HEK293 (cell line): Measurements from ENCODE around the gene SPRED2.

Source experiments
- EGR2 ChIP-seq: fragments of 450-650 bp; formaldehyde crosslinking; IDR thresholded peaks from 2 replicates; pipeline ENCODE4 v1.5.1; 2016; ENCODE audit warnings: low read depth, missing biosample characterization, missing genetic modification characterization
- ELK4 ChIP-seq: IDR thresholded peaks from 2 replicates; pipeline ENCODE4 v1.6.1; 2011; ENCODE audit warnings: mild to moderate bottlenecking, low read depth, low read length, borderline replicate concordance
- GLI4 ChIP-seq: fragments of 450-650 bp; formaldehyde crosslinking; IDR thresholded peaks from 2 replicates; pipeline ENCODE4 v1.5.1; 2016; ENCODE audit warnings: missing biosample characterization, missing genetic modification characterization
- KLF9 ChIP-seq: fragments of 450-650 bp; formaldehyde crosslinking; IDR thresholded peaks from 2 replicates; pipeline ENCODE4 v1.5.1; 2016; ENCODE audit warnings: missing biosample characterization, missing genetic modification characterization, low read depth
- MZF1 ChIP-seq: fragments of 450-650 bp; formaldehyde crosslinking; IDR thresholded peaks from 2 replicates; pipeline ENCODE4 v1.5.1; 2017; ENCODE audit warnings: missing biosample characterization, missing genetic modification characterization, borderline replicate concordance
- REPIN1 ChIP-seq: fragments of 450-650 bp; formaldehyde crosslinking; IDR thresholded peaks from 2 replicates; pipeline ENCODE4 v1.5.1; 2017; ENCODE audit warnings: missing biosample characterization, missing genetic modification characterization, low read depth
- SP3 ChIP-seq: fragments of 450-650 bp; formaldehyde crosslinking; IDR thresholded peaks from 2 replicates; pipeline ENCODE4 v1.5.1; 2016; ENCODE audit warnings: missing biosample characterization, missing genetic modification characterization
- TRIM28 ChIP-seq: IDR thresholded peaks from 2 replicates; pipeline ENCODE4 v1.6.1; 2011; ENCODE audit warnings: low read length, control low read depth, borderline replicate concordance
- TSHZ1 ChIP-seq: fragments of 450-650 bp; formaldehyde crosslinking; IDR thresholded peaks from 2 replicates; pipeline ENCODE4 v1.5.1; 2016; ENCODE audit warnings: missing biosample characterization, missing genetic modification characterization, borderline replicate concordance
- ZBTB26 ChIP-seq: fragments of 450-650 bp; formaldehyde crosslinking; optimal IDR thresholded peaks from 2 replicates; pipeline ENCODE3; 2016; ENCODE audit warnings: missing biosample characterization, mild to moderate bottlenecking, missing genetic modification characterization
- ZIC2 ChIP-seq: fragments of 450-650 bp; formaldehyde crosslinking; IDR thresholded peaks from 2 replicates; pipeline ENCODE4 v1.5.1; 2016; ENCODE audit warnings: missing biosample characterization, missing genetic modification characterization
- ZNF266 ChIP-seq: fragments of 450-650 bp; formaldehyde crosslinking; IDR thresholded peaks from 2 replicates; pipeline ENCODE4 v1.5.1; 2016; ENCODE audit warnings: missing biosample characterization, missing genetic modification characterization, low read depth
- ZNF449 ChIP-seq: fragments of 450-650 bp; formaldehyde crosslinking; IDR thresholded peaks from 2 replicates; pipeline ENCODE4 v1.5.1; 2017; ENCODE audit warnings: missing biosample characterization, mild to moderate bottlenecking, missing genetic modification characterization, moderate library complexity
- ZNF596 ChIP-seq: fragments of 450-650 bp; IDR thresholded peaks from 2 replicates; pipeline ENCODE4 v1.5.0; 2018; ENCODE audit warnings: missing biosample characterization, mild to moderate bottlenecking, missing genetic modification characterization, moderate library complexity
- ZNF629 ChIP-seq: fragments of 450-650 bp; formaldehyde crosslinking; IDR thresholded peaks from 2 replicates; pipeline ENCODE4 v1.5.1; 2017; ENCODE audit warnings: missing biosample characterization, missing genetic modification characterization
- ZNF792 ChIP-seq: fragments of 450-650 bp; formaldehyde crosslinking; IDR thresholded peaks from 2 replicates; pipeline ENCODE4 v1.5.1; 2016; ENCODE audit warnings: missing biosample characterization, missing genetic modification characterization
- ZSCAN23 ChIP-seq: fragments of 450-650 bp; formaldehyde crosslinking; IDR thresholded peaks from 2 replicates; pipeline ENCODE4 v1.5.1; 2016; ENCODE audit warnings: missing biosample characterization, missing genetic modification characterization
- TF ChIP-seq, protein P1 (sequence below): fragments of 450-650 bp; formaldehyde crosslinking; IDR thresholded peaks from 2 replicates; pipeline ENCODE4 v1.5.1; 2016; ENCODE audit warnings: missing biosample characterization, missing genetic modification characterization
- TF ChIP-seq, protein P2 (sequence below): fragments of 450-650 bp; formaldehyde crosslinking; IDR thresholded peaks from 2 replicates; pipeline ENCODE4 v1.5.1; 2017; ENCODE audit warnings: missing biosample characterization, missing genetic modification characterization
- TF ChIP-seq, protein P3 (sequence below): fragments of 450-650 bp; formaldehyde crosslinking; IDR thresholded peaks from 2 replicates; pipeline ENCODE4 v1.5.1; 2016; ENCODE audit warnings: missing biosample characterization, missing genetic modification characterization
- TF ChIP-seq, protein P4 (sequence below): fragments of 450-650 bp; formaldehyde crosslinking; IDR thresholded peaks from 2 replicates; pipeline ENCODE4 v1.5.1; 2016; ENCODE audit warnings: missing biosample characterization, missing genetic modification characterization
- TF ChIP-seq, protein P5 (sequence below): fragments of 450-650 bp; formaldehyde crosslinking; IDR thresholded peaks from 2 replicates; pipeline ENCODE4 v1.5.1; 2016; ENCODE audit warnings: missing biosample characterization, missing genetic modification characterization

Gene SPRED2

DNA sequence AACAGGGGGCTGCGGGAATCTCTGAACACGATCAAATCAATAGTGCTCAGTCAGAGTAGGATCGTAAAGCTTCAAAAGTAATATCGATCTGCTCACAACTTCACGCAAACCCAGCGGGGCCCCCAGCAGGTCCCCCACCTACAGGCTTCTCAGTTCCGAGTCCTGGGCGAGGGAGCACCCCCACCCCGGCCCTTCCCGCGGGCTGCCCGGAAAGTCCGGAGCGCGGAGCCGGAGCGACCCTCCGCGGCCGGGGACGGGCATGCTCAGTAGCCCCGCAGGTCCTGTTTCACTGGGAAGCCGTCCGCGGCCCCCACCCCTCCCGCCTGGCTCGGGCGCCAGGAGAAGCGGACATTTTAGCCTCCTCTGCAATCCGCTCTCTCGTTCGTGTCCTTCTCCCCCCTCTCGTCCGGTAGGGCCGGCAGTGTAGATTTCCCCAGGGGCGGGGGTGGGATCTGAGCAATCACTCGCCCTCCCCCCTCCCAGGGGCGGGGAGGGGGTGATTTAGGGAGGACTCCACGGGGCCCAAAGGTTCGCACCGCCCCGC is 3.3 kb upstream of the SPRED2 start (continued):
- TF ChIP-seq, protein P1, sequence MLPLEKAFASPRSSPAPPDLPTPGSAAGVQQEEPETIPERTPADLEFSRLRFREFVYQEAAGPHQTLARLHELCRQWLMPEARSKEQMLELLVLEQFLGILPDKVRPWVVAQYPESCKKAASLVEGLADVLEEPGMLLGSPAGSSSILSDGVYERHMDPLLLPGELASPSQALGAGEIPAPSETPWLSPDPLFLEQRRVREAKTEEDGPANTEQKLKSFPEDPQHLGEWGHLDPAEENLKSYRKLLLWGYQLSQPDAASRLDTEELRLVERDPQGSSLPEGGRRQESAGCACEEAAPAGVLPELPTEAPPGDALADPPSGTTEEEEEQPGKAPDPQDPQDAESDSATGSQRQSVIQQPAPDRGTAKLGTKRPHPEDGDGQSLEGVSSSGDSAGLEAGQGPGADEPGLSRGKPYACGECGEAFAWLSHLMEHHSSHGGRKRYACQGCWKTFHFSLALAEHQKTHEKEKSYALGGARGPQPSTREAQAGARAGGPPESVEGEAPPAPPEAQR (tag by site-specific recombination): no peak
- TF ChIP-seq ZNF792: no peak
- TF ChIP-seq EGR2 (tag by site-specific recombination): 0 out of 2 replicates have a peak, but pooled peaks have one; percentile 23
- TF ChIP-seq ZNF596 (tag by site-specific recombination): no peak
- no peak for TF ChIP-seq TSHZ1
- peak; percentile 63 for TF ChIP-seq ZIC2
- TF ChIP-seq KLF9: peak; percentile 30; the same call in 1 of the 2 replicates
- no peak for TF ChIP-seq MZF1 (tag by site-specific recombination)
- no peak for TF ChIP-seq TRIM28
- peak; percentile 76 for TF ChIP-seq ZBTB26 (tag by site-specific recombination)
- TF ChIP-seq GLI4: no peak
- TF ChIP-seq ZNF629 (tag by site-specific recombination): no peak; the same call in 1 of the 2 replicates
- TF ChIP-seq REPIN1: no peak
- TF ChIP-seq ELK4: no peak
- no peak for TF ChIP-seq ZNF266 (tag by site-specific recombination)
- no peak; the same call in 1 of the 2 replicates for TF ChIP-seq ZSCAN23 (tag by site-specific recombination)
- TF ChIP-seq, protein P2, sequence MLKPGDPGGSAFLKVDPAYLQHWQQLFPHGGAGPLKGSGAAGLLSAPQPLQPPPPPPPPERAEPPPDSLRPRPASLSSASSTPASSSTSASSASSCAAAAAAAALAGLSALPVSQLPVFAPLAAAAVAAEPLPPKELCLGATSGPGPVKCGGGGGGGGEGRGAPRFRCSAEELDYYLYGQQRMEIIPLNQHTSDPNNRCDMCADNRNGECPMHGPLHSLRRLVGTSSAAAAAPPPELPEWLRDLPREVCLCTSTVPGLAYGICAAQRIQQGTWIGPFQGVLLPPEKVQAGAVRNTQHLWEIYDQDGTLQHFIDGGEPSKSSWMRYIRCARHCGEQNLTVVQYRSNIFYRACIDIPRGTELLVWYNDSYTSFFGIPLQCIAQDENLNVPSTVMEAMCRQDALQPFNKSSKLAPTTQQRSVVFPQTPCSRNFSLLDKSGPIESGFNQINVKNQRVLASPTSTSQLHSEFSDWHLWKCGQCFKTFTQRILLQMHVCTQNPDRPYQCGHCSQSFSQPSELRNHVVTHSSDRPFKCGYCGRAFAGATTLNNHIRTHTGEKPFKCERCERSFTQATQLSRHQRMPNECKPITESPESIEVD (tag by site-specific recombination): no peak
- no peak for TF ChIP-seq ZNF449 (tag by site-specific recombination)
- TF ChIP-seq, protein P3, sequence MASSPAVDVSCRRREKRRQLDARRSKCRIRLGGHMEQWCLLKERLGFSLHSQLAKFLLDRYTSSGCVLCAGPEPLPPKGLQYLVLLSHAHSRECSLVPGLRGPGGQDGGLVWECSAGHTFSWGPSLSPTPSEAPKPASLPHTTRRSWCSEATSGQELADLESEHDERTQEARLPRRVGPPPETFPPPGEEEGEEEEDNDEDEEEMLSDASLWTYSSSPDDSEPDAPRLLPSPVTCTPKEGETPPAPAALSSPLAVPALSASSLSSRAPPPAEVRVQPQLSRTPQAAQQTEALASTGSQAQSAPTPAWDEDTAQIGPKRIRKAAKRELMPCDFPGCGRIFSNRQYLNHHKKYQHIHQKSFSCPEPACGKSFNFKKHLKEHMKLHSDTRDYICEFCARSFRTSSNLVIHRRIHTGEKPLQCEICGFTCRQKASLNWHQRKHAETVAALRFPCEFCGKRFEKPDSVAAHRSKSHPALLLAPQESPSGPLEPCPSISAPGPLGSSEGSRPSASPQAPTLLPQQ (tag by site-specific recombination): peak; percentile 43; the same call in 1 of the 2 replicates
- TF ChIP-seq SP3 (tag by site-specific recombination): peak; percentile 88
- TF ChIP-seq, protein P4, sequence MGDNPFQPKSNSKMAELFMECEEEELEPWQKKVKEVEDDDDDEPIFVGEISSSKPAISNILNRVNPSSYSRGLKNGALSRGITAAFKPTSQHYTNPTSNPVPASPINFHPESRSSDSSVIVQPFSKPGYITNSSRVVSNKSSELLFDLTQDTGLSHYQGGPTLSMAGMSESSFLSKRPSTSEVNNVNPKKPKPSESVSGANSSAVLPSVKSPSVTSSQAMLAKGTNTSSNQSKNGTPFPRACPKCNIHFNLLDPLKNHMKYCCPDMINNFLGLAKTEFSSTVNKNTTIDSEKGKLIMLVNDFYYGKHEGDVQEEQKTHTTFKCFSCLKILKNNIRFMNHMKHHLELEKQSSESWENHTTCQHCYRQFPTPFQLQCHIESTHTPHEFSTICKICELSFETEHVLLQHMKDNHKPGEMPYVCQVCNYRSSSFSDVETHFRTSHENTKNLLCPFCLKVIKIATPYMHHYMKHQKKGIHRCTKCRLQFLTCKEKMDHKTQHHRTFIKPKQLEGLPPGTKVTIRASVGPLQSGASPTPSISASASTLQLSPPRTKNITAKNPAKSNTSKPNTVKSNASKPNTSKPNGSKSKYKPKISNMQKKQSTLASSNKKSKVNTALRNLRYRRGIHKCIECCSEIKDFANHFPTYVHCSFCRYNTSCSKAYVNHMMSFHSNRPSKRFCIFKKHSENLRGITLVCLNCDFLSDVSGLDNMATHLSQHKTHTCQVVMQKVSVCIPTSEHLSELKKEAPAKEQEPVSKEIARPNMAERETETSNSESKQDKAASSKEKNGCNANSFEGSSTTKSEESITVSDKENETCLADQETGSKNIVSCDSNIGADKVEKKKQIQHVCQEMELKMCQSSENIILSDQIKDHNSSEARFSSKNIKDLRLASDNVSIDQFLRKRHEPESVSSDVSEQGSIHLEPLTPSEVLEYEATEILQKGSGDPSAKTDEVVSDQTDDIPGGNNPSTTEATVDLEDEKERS (tag by site-specific recombination): no peak
- TF ChIP-seq, protein P5, sequence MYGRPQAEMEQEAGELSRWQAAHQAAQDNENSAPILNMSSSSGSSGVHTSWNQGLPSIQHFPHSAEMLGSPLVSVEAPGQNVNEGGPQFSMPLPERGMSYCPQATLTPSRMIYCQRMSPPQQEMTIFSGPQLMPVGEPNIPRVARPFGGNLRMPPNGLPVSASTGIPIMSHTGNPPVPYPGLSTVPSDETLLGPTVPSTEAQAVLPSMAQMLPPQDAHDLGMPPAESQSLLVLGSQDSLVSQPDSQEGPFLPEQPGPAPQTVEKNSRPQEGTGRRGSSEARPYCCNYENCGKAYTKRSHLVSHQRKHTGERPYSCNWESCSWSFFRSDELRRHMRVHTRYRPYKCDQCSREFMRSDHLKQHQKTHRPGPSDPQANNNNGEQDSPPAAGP (tag by site-specific recombination): peak; percentile 35; the same call in 1 of the 2 replicates
